GM18526 (cell line): Measurements from ENCODE around the gene AKAP6.

ENCODE experiments used
- POLR2A ChIP-seq: IDR thresholded peaks from 3 replicates; pipeline ENCODE4 v1.6.1; 2011; ENCODE audit not compliant: insufficient read length; ENCODE audit errors: extremely low read depth

Gene AKAP6

GRCh38 chr14:32572867-32573150, 243.7 kb downstream of the AKAP6 start:
- TF ChIP-seq POLR2A = no peak

- no peak for TF ChIP-seq POLR2A
Observed at GRCh38 chr14:32574269-32574668, 245.2 kb downstream of the AKAP6 start.

DNA sequence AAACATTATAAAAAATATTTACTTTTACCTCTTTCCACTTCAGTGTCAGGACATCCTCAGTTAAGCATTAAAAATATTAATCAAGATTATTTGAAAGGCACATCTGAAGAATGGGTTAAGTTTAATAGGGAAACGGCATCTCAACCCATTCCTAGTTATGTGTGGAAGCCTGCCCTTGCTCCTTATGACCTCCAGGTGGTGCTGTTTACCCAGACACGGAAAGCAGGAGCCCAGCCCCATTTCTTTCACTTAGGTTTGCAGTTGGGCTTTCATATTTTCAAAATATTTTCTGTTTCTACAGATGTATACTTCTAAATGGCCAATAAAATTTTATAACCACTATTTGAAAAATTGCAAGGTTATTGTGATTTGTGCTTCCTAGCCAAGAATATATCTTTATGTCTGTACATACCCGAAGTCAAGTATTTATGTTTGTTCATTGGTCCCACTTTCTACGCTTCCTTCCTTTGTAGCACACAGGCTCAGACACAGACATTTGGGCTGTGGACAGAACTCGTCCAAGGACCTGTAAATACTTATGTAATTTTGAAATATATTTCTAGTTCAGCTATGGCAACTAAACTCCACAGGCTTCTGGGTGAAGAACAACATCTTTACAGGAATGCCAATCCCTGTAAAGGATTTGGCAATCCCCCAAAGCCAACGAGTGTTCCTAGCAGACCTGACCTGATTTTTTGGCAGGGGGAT, 247.1 kb downstream of the AKAP6 start:
- TF ChIP-seq POLR2A = no peak

GRCh38 chr14:32576977-32577376, 247.9 kb downstream of the AKAP6 start:
- TF ChIP-seq POLR2A = no peak

- no peak for TF ChIP-seq POLR2A
Observed at GRCh38 chr14:32578181-32578580, 249.1 kb downstream of the AKAP6 start.

GRCh38 chr14:32584079-32584478, 255.0 kb downstream of the AKAP6 start:
- TF ChIP-seq POLR2A = no peak

DNA sequence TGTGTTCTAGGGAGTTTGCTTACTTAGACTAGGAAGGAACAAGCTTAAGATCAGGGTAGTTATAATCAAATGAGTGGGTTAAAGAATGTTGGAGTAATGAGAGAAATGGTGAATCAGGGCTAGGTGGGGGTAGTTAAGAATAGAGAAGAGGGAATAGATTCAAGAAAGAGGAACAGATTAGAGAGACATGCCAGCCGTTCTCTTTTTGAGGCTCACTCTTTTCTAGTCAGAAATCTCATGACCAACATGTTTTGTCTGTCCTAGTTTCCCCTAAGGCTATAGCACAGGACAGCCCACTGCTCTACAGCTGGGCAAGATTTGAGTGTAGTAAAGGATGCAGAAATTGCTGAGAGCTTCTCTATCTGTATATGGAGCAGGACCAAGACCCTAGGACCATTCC, 258.4 kb downstream of the AKAP6 start:
- no peak for TF ChIP-seq POLR2A

GRCh38 chr14:32588448-32589320, 259.6 kb downstream of the AKAP6 start:
- no peak for TF ChIP-seq POLR2A

GRCh38 chr14:32590157-32590556, 261.1 kb downstream of the AKAP6 start:
- no peak for TF ChIP-seq POLR2A

GRCh38 chr14:32593290-32593942, 264.3 kb downstream of the AKAP6 start:
- TF ChIP-seq POLR2A = no peak

GRCh38 chr14:32594766-32595165, 265.7 kb downstream of the AKAP6 start:
- no peak for TF ChIP-seq POLR2A

DNA sequence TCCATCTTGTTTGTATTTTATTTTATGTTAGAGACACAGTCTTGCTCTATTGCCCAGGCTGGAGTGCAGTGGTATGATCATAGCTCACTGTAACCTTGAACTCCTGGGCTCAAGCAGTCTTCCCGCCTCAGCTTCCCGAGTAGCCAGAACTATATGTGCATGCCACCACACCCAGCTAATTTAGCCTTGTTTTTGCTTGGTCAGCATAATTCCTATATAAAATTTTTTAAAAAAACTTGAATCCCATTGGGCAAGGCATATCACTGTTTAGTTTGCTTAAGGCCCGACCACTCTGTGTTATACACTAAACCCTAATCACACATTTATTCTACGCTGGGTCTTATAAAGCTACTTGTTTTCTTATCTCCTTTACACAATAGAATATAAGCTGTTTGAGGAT, 266.4 kb downstream of the AKAP6 start:
- no peak for TF ChIP-seq POLR2A

GRCh38 chr14:32596390-32596789, 267.3 kb downstream of the AKAP6 start:
- TF ChIP-seq POLR2A = no peak

GRCh38 chr14:32597771-32598170, 268.7 kb downstream of the AKAP6 start:
- TF ChIP-seq POLR2A = no peak

DNA sequence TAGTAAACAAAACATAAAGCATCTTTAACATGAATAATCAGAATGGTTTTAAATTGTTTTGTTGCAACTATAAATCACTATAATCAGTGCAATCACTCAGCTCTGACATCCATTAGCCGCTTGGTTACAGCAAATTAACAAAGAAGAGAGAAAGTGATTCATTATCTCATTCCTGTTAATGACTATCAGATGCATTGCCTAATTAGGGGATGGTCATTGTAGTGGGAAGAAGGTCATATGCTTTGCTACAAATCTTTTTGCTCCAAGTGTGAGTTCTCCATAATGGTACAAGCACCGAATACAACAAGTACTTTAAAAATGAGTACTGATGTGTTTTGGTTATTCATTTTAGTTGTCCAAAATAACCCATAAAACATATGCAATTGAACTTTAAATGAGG, 272.0 kb downstream of the AKAP6 start:
- no peak for TF ChIP-seq POLR2A

GRCh38 chr14:32601906-32602305, 272.8 kb downstream of the AKAP6 start:
- no peak for TF ChIP-seq POLR2A
